HG03575 (cell line): ENCODE measurements around the gene USP6NL.
"Not testable (repeated sequence)": the region's sequence is repeated elsewhere in the genome, so short reads cannot be mapped to it uniquely, and the experiment has no call there.

Source experiments
- ATAC-seq: cut with Tn5 transposase; IDR thresholded peaks from one replicate; pipeline ENCODE4 v1.9.1; 2021; ENCODE audit not compliant: unreplicated experiment, insufficient number of reproducible peaks, low FRiP score; ENCODE audit errors: extremely low read depth

Gene USP6NL

DNA sequence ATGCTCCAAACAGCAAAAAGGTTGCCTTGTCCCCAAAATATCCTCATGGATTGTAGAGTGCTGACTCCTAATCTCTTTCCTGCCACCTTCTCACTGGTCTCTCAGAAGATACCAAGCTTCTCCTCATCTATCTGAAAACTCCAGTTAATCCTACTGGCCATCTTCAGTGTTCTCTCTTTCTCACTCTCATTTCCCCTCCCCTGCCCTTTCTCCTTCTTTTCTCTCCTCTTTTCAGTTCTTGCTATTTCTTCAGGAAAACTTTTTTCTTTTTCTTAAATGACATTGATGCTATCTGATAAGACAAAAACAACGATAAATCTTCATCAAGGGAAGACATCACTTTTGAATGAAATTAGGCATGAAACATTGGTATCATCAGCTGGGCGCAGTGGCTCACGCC lies 109.8 kb downstream of the USP6NL start:
- ATAC-seq = no peak

DNA sequence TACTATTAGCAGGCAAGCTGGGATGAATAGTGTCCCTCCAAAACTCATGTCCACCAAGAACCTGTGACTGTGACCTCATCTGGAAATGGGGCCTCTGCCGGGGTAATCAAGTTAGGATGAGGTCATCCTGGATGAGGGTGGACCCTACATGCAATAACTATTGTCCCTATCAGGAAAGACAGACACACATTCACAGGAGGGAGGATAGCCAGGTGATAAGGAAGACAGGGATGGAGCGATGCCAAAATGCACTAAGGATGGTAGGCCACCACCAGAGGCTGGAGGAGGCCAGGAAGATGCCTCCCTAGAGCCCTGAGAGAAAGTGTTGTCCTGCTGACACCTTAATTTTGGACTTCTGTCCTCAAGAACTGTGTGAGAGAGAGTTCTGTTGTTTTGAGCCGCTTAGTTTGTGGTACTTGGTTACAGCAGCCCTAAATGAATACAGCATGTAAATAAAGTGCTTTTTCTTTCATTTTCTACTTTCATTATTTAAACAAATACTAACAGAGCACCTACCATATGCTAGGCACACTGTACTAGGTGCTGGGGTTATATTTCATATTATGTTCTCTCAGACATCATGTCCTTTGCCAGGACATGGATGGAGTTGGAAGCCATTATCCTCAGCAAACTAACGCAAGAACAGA lies 111.9 kb downstream of the USP6NL start:
- ATAC-seq = no peak

DNA sequence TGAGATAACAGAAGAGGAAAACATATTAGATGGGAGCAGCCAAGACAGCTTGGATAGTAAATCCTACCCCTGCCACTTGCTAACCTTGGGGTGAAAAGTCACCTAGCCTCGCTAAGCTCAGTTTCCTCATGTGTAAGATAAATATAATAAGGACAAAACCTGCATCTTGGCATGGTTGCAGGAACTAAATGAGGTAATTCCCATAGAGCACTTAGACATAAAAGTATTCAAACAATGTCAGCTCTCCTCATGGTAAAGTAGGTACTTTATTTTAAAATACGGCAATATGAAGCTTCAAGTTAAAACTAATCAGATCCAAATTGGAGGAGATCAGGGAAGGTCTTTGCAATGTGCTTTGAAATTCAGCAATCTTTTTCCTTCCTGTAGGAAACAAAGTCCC lies 113.1 kb downstream of the USP6NL start:
- ATAC-seq = no peak

DNA sequence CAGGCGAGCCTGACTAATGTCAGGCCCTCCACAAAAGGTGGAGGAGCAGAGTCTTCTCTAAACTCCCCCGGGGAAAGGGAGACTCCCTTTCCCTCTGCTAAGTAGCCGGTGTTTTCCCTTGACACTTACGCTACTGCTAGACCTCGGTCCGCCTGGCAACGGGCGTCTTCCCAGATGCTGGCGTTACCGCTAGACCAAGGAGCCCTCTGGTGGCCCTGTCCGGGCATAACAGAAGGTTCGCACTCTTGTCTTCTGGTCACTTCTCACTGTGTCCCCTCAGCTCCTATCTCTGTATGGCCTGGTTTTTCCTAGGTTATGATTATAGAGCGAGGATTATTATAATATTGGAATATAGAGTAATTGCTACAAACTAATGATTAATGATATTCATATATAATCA lies 116.5 kb downstream of the USP6NL start:
- ATAC-seq = not testable (repeated sequence)

DNA sequence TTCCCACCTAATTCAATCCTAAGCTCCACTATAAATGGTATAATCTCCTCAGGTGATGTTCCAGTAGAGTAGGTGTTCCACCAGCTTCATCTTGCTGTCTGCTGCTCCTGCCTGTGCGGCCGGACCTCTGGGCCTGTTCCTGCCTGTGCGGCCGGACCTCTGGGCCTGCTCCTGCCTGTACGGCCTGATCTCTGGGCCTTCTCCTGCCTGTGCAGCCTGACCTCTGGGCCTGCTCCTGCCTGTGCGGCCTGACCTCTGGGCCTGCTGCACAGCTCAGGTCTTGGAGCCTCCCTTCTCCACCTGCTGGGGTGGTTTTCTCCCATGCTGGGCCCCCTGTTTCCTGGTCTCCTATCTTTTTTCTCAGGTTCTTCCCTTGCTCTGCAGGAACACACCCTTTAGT lies 117.8 kb downstream of the USP6NL start:
- no peak for ATAC-seq

DNA sequence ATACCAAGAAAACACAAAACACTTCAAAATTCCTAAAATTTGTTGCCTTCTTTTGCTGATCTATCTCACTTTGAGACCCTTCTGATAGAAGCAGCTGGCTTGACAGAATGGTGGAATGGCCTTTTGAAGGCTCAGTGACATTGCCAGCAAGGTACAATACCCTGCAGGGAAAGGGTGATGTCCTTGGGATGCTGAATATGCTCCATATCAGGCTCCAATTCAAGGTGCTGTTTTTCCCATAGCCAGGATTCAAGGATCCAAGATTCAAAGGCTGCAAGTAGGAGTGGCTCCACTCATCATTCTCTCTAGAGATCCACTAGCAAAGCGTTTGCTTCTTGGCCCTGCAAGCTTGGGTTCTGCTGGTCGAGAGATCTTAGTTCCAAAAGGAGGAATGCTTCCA lies 120.4 kb downstream of the USP6NL start:
- ATAC-seq = no peak

DNA sequence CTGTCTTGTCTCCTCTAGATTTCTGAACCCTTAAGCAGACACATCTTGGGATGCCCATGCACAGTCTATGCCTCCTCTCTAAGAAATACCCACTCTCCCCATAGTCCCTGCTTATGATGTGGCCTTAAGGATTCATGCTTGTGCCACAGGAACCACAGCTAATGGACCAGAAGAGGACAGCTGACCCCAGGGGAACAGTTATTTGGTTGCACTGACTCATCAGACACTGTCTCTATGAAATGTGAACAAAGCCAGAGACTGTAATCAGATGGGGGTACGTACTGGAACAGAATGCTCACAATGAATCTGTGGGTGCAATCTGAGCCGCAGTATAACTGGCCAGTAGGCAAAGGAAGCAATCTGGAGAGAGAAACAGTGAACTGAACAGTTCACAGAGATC lies 121.9 kb downstream of the USP6NL start:
- no peak for ATAC-seq

DNA sequence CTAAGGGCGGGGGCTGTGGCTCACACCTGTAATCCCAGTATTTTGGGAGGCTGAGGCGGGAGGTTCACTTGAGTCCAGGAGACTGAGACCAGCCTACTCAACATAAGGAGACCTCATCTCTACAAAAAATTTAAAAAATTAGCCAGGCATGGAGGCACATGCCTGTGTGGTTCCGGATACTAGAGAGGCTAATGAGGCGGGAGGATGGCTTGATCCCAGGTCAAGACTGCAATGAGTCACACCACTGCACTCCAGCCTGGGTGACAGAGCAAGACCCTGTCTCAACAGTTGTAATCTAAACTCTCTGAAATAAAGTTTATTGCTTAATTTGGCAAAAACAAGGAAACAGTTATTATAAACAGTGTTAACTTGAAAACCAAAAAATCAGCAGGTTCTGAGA lies 123.3 kb downstream of the USP6NL start:
- ATAC-seq = no peak

DNA sequence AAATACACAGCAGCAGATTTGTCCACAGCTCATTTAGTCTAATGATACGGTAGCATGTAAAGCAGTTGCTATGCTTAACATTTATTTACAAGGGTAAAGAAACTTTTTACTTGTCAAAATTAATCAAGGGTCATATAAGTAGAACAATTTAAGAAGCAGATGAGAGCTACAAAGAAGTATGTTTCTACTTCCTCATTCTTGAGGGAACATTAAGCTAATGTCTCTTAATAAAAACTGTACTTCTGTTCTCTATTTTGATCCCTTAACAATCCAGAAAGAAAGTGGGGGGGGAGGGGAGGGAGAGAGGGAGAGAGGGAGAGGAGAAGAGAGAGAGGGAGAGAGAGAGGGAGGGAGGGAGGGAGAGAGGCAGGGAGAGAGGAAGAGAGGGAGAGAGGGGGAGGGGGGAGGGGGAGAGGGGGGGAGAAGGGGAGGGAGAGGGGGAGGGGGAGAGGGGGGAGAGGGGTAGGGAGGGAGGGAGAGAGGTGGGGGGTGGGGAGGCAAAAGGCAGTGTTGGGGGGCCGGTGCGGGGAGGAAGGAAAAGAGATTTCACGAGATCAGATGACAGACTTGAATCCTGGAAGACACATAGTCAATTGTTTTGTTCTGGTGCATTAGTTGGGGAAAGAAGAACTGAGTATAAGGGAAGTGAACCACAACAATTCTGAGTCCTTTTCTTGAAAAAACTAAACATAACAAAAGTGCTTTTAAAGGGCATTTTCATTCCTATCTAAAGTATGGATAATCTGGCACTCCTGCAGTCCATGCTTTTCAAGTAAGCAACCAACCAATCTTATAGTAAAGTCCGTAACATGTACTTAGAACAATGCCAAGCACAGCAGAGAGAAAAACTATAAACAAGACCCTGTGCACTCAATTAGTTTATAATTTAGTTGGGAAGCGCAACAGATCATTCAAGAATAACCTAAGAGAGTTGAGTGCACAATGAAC lies 128.0 kb downstream of the USP6NL start:
- no peak for ATAC-seq

DNA sequence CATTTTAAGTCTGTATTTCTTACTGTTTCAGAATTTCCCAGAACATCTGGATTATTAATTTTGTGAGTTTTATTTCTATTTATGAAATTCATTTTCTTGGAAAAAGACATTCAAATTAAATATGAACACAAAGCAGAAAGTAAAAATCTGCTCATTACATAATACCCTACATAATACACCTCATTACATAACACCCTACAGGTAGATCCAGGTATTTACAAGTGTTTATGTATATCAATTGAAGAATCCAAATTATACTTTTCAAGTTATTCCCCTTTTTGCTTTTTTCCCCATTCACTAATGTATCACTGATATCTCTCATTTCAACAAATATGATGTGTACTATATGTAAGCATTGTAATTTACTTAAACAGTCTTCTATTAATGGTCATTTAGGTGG lies 129.1 kb downstream of the USP6NL start:
- ATAC-seq = no peak

DNA sequence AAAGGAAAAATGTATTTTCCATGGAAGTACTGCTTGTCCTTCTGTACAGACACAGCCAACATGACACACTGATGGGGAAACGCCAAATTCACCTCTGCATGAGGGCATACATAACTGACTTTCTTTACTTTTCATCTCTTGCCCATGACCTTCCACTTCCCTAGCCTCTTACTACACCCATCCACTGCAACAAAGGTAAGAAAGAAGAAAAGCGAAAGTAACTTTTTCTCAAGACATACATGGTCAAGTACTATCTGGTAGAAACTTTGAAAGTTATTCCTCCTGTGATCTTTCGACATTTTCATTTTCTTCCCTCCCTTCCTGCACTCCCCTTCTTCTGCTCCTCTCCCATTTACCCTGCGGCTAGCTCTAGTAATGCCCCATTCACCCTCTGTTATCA lies 130.8 kb downstream of the USP6NL start:
- no peak for ATAC-seq

DNA sequence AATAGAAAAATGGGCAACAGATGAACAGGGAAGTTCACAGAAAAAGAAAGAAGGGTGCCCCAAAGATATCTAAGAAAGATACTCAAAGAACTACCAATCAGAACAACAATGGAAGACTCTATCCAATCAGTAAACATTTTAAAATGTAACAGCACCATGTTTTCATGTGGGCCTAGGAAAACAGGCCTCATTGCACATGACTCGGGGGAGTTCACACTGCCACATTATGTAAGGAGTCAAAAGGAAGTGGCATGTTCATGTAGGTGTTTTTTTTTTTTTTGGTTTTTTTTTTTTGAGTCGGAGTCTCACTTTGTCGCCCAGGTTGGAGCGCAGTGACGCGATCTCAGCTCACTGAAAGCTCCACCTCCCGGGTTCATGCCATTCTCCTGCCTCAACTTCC lies 132.2 kb downstream of the USP6NL start:
- ATAC-seq = no peak

DNA sequence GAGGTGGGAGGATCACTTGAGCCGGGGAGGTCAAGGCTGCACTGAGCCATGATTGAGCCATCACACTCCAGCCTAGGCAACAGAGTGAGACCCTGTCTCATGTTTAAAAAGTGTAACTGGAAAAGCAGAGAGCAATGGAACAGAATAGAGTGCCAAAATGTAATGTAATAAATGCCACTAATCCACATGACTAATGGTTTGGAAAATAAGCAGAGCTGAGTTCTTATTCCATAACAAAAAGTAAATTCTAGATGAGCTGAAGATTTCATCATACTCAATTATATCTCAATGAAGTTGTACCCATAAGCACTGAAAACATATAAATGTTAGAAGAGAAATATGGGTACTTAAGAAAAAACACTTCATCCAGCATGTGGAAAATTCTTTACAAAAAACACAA lies 132.6 kb downstream of the USP6NL start:
- ATAC-seq = no peak

DNA sequence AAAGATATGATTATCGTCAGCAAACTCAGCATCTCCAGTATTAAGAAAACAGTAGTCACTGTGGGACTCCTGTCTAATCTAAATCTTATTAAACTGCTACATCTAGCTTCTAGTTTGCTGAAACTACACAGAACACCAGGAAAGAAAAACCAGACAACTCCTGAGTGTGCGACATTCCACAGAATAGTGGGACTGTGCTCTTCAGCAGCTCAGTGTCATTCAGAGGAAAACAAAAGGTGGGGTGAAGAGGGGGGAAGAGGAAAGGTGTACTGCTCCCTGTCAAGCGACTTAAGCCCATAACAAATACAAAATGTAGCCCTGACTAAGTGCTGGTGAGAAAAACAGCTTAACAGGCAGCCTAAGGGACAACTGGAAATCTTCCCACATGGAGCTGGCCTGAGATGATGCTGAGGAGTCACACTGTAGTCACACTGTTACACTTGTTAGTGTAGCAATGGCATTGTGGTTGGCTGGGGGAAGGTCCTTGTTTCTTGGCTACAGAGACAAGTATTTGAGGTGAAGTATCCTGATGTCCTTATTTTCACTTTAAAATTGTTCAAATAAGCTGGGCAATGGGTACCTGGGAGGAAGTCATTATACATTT lies 135.5 kb downstream of the USP6NL start:
- ATAC-seq = no peak

DNA sequence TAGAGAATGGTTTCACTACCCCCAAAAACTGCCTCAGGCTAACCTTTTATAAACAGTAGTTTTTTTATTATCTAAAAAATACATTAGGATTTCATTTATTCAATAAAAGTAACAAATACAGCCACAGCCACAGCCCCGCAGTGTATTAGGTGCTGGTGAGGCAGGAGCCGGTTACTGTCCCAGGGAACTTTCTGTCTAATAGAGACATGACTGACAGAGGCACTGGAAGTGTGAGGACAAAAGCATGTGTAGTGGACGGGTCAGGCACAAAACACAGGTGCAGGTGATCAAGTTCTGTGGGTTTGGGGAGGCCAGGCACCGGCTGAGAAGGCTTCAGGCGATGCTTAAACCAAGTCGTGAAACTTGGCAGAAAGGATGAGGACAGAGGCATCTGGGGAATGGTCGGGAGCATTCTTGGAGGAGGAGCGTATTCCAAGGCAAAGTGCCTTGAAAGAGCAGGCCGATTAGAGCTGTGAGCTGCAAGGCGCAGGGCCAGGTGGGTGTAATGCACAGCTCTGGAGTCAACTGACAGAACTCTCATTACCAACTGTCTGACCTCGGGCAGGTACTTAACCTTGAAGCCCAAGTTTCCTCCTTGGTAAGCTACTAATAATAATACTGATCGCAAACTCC lies 138.2 kb downstream of the USP6NL start:
- ATAC-seq = no peak

DNA sequence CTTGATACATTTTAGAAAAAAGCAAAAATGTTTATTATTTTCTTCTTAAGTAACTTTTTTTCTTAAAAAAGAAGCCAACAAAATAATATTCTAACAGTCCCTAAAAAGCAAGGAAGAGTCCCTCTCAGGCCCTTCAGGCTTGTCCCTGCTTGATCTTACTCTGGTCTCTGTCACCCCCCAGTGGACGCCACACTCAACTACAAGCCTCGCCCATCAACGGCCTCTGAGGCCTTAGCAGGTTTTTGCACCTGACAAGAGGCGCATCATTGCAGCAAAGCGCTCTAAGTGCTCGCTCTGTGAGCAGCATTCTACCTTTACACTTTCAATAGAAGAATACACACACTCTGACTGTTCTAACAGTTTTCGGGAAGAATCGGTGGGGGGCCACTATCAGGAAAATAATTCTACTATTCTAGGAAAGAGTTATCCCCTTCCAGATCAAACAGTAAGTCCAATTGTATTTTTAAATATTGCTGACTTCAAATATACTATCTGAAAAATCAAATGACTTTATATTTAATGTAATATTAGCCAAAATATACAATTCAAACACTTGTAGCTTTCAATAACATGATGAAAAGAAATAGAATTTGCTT lies 139.2 kb downstream of the USP6NL start:
- ATAC-seq = no peak

DNA sequence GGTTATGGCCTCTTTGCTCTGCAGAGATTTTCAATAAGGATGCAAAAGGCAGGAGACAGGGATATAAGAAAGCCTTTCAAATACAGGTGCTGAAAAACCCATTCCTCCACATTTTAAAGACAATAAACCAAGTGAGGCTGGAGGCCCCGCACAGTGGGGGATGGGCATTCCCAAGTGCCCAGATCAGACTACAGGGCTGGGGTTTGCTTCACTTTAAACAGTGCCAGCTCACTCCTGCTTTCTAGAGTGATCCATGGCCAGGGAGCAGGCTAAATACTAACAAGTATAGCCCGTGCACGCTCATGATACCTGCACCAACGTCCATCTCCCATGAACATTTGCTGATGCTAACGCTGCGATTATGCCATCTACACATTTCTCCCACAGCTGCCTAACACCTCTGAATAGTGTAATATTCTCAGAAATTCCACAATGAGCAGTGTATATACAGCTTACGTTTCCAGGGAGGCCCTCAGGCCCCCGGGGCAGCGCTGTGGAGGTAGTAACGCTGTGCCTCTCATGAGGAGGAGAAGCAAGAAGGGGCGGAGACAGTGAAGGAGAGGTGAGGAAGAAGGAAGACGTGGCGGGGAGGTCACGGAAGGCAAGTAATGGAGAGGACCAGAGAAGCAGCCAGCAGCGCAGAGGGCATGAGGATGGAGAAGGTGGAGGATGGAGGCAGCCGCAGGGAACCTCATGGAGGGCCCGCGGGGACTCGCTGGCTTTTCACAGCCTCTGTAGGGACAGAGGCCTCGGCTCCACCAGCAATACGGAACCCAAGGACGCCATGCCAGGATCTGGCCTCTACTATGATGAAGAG lies 141.7 kb downstream of the USP6NL start:
- ATAC-seq = no peak

DNA sequence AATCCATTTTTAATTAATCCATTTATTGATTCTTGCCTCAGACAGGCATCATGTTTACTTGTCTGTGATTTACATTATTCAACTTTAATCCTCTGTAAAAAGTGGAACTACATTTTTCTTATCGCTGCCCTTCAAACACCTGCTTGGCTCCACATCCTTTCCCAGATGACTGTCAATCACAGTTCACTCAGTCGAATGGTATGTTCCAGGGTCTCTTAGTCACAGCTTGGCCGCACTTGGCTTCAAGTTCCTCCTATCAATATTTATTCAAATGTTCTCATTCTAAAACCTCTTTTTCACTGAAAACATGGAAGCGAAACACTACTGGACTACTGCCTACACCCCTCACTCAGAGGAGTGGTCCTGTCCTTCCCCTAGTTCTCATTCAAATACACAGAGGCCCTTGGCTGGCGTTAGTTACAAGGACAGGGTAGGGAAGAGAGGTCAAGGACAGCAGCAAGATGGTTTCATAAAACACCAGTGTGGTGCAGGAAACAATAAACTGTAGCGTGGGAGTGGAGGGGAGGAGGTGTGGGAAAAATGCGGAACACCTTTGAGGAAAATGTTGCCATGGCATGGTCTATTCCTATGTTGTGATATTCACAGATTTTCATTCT lies 143.2 kb downstream of the USP6NL start:
- no peak for ATAC-seq
